ENCODE measurements around the gene CTRL.

DNA sequence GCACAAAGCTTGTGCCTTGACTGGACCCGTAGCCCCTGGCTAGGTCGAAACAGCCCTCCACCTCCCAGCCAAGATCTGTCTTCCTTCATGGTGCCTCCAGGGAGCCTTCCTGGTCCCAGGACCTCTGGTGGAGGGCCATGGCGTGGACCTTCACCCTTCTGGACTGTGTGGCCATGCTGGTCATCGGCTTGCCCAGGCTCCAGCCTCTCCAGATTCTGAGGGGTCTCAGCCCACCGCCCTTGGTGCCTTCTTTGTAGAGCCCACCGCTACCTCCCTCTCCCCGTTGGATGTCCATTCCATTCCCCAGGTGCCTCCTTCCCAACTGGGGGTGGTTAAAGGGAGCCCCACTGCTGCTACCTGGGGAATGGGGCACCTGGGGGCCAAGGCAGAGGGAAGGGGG, 3.5 kb downstream of the CTRL start:
- TF ChIP-seq, protein P1, sequence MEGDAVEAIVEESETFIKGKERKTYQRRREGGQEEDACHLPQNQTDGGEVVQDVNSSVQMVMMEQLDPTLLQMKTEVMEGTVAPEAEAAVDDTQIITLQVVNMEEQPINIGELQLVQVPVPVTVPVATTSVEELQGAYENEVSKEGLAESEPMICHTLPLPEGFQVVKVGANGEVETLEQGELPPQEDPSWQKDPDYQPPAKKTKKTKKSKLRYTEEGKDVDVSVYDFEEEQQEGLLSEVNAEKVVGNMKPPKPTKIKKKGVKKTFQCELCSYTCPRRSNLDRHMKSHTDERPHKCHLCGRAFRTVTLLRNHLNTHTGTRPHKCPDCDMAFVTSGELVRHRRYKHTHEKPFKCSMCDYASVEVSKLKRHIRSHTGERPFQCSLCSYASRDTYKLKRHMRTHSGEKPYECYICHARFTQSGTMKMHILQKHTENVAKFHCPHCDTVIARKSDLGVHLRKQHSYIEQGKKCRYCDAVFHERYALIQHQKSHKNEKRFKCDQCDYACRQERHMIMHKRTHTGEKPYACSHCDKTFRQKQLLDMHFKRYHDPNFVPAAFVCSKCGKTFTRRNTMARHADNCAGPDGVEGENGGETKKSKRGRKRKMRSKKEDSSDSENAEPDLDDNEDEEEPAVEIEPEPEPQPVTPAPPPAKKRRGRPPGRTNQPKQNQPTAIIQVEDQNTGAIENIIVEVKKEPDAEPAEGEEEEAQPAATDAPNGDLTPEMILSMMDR (IDR thresholded peaks at IDR 0.05; ENCODE audit: insufficient read depth, low read depth, low read length): no peak
- TF ChIP-seq EZH2 (IDR thresholded peaks at IDR 0.05; ENCODE audit: insufficient read depth, low read length): no peak

Data from astrocyte (in vitro differentiated cells and primary cell).